GM12878 (cell line): ENCODE measurements around the gene GLA. TPM values are rescaled to one million over a fixed set of nuclear protein-coding genes. Genes with fewer than 3 reads are reported as not detected.

Experiments used
- ATAC-seq: fragments of 200-7000 bp; cut with Tn5 transposase; 3 replicates; pipeline ENCODE4 v1.9.1; 2020; ENCODE audit warnings: mild to moderate bottlenecking, moderate library complexity
- BruUV-seq: library from RNA; stranded (reverse); fragments of 400-500 nt; replicated peaks from 2 replicates; lab custom pipeline; 2021; lab: Mats Ljungman, UMichigan
- CTCF ChIA-PET: fragments of 300-600 bp; sonication (Branson Sonifier 250); formaldehyde crosslinking; extraction: SDS; loops from one replicate; lab custom pipeline; 2021; ENCODE audit warnings: inconsistent platforms; lab: Yijun Ruan, JAX
- POLR2A ChIA-PET: fragments of 350-600 bp; formaldehyde crosslinking; extraction: SDS; loops from one replicate; lab custom pipeline; 2021; ENCODE audit warnings: inconsistent platforms; lab: Charles Lee
- RAD21 ChIA-PET: fragments of 300-600 bp; sonication (Branson Sonifier 250); formaldehyde crosslinking; loops from one replicate; lab custom pipeline; 2023; ENCODE audit warnings: antibody characterized with exemption; ENCODE audit not compliant: unreplicated experiment; lab: Charles Lee
- SMC1A ChIA-PET: fragments of 300-600 bp; sonication (Branson Sonifier 250); formaldehyde crosslinking; loops from one replicate; lab custom pipeline; 2023; ENCODE audit not compliant: unreplicated experiment, uncharacterized antibody; lab: Charles Lee
- DNase-seq: peaks from one replicate; pipeline ENCODE4 v3.0.0-alpha.2; 2011; ENCODE audit warnings: low read depth, low spot score
- FAIRE-seq: peaks from 3 replicates; lab custom pipeline; 2011; peaks lifted over from hg19 to GRCh38; lab: Jason Lieb, UNC
- H2AFZ ChIP-seq: 2 replicates; pipeline ENCODE4 v1.6.0; 2011; ENCODE audit warnings: low read depth, low read length, control low read depth; ENCODE audit not compliant: control insufficient read depth
- H3K27ac ChIP-seq: 2 replicates; pipeline ENCODE4 v1.5.1; 2011; ENCODE audit warnings: control low read depth; ENCODE audit not compliant: control insufficient read depth, insufficient read depth
- H3K27me3 ChIP-seq, 2 experiments: replicated peaks in 1 of 2; 2 replicates each; pipeline versions ENCODE4 v1.6.0 to v1.6.1; 2011; ENCODE audit warnings: low read length in 1 of 2; ENCODE audit not compliant: control insufficient read depth in 2 of 2, insufficient read depth in 2 of 2
- H3K36me3 ChIP-seq, 2 experiments: 2 replicates each; pipeline ENCODE4 v1.5.1; 2011; ENCODE audit warnings: low read length in 1 of 2; ENCODE audit not compliant: control insufficient read depth in 2 of 2, insufficient read depth in 2 of 2
- H3K4me1 ChIP-seq: 2 replicates; pipeline ENCODE4 v1.6.1; 2011; ENCODE audit warnings: mild to moderate bottlenecking, low read length, moderate library complexity, mixed read lengths; ENCODE audit not compliant: control insufficient read depth, insufficient read depth
- H3K4me2 ChIP-seq: 2 replicates; pipeline ENCODE4 v1.6.0; 2011; ENCODE audit warnings: control low read depth; ENCODE audit not compliant: control insufficient read depth, insufficient read depth
- H3K4me3 ChIP-seq: fragments of 200-600 bp; sonication (generic); 2 replicates; pipeline ENCODE4 v1.5.1; 2016
- H3K79me2 ChIP-seq: 2 replicates; pipeline ENCODE4 v1.6.0; 2011; ENCODE audit warnings: low read length; ENCODE audit not compliant: control insufficient read depth, insufficient read depth
- H3K9ac ChIP-seq: 2 replicates; pipeline ENCODE4 v1.8.0; 2011; ENCODE audit warnings: low read length, control low read depth, mixed read lengths; ENCODE audit not compliant: control insufficient read depth, insufficient read depth
- H3K9me3 ChIP-seq: replicated peaks from 3 replicates; pipeline ENCODE4 v1.5.1; 2011; ENCODE audit warnings: mild to moderate bottlenecking, low read length; ENCODE audit not compliant: control insufficient read depth, insufficient read depth
- H4K20me1 ChIP-seq: 2 replicates; pipeline ENCODE4 v1.6.0; 2011; ENCODE audit not compliant: control insufficient read depth, insufficient read depth
- ASH2L ChIP-seq: fragments of 300-600, 200-600 bp; sonication (generic); IDR thresholded peaks from 2 replicates; pipeline ENCODE4 v1.6.1; 2017; ENCODE audit warnings: low read depth, mild to moderate bottlenecking, borderline replicate concordance
- BCL11A ChIP-seq: IDR thresholded peaks from 2 replicates; pipeline ENCODE4 v1.6.1; 2011; ENCODE audit warnings: low read depth, low read length
- BMI1 ChIP-seq: fragments of 450-650 bp; IDR thresholded peaks from 2 replicates; pipeline ENCODE4 v1.6.1; 2016; ENCODE audit warnings: mild to moderate bottlenecking, moderate library complexity, borderline replicate concordance
- CHD1 ChIP-seq: IDR thresholded peaks from 2 replicates; pipeline ENCODE4 v1.6.1; 2012; ENCODE audit warnings: low read depth, low read length, improper control_type of control experiment
- CREM ChIP-seq: IDR thresholded peaks from 2 replicates; pipeline ENCODE4 v1.6.1; 2014; ENCODE audit warnings: antibody characterized with exemption, low read depth
- NR2F1 ChIP-seq: fragments of 450-650 bp; conservative IDR thresholded peaks from 2 replicates; pipeline ENCODE4 v1.6.1; 2017; ENCODE audit warnings: mild to moderate bottlenecking
- PML ChIP-seq: IDR thresholded peaks from 2 replicates; pipeline ENCODE4 v1.6.1; 2012; ENCODE audit warnings: low read length, inconsistent platforms
- POLR2AphosphoS2 ChIP-seq: IDR thresholded peaks from 2 replicates; pipeline ENCODE4 v1.6.1; 2011; ENCODE audit warnings: low read depth, mild to moderate bottlenecking, low read length, improper control_type of control experiment, moderate library complexity
- POU2F2 ChIP-seq: IDR thresholded peaks from 3 replicates; pipeline ENCODE4 v1.6.1; 2011; ENCODE audit warnings: low read depth, mild to moderate bottlenecking, low read length, borderline replicate concordance
- TCF3 ChIP-seq: IDR thresholded peaks from 2 replicates; pipeline ENCODE4 v1.6.1; 2012; ENCODE audit warnings: low read depth, mild to moderate bottlenecking, low read length, borderline replicate concordance; ENCODE audit not compliant: insufficient read depth
- ZNF207 ChIP-seq: fragments of 450-650 bp; IDR thresholded peaks from 2 replicates; pipeline ENCODE4 v1.6.1; 2014; ENCODE audit warnings: antibody characterized with exemption, mild to moderate bottlenecking, borderline replicate concordance
- WGBS: methylation state at CpG from one replicate; pipeline ENCODE4 v1.1.6; 2016; ENCODE audit warnings: low lambda C conversion rate; ENCODE audit not compliant: insufficient replicate concordance, insufficient coverage; ENCODE audit errors: missing lambda C conversion rate; 5-methylcytosine and 5-hydroxymethylcytosine counted together
- in situ Hi-C: fragments of 300-500 bp; cut with MboI; formaldehyde crosslinking; loops from 9 replicates; pipeline ENCODE4 v1.14.3; 2018; ENCODE audit warnings: mixed read lengths
- intact Hi-C: fragments of 100-400 bp; cut with micrococcal nuclease; formaldehyde crosslinking; loops from one replicate; pipeline ENCODE4 v1.14.2; 2022; ENCODE audit not compliant: unreplicated experiment
- polyA plus RNA-seq, 11 experiments: library from polyadenylated mRNA; depleted of rRNA in 4 of 11; unstranded in 6 of 11; stranded (reverse) in 5 of 11; fragments of >200 nt; fragmentation: Nextera tagmentation in 4 of 11; fragmentation: Illumina TruSeq in 1 of 11; extraction: Ambion mirVana in 4 of 11; extraction: Trizol in 1 of 11; gene quantifications; 1 replicate in 1 of 11; 2 replicates in 10 of 11; pipeline versions ENCODE4 v1.2.1 to v1.2.3, GENCODE V29; 2011 to 2016; ENCODE audit warnings: inconsistent platforms in 2 of 11, missing spikeins in 2 of 11, low read depth in 1 of 11
- total RNA-seq, 4 experiments: library from RNA; depleted of rRNA in 3 of 4; stranded (reverse); fragments of >200 nt in 3 of 4; fragmentation: Illumina TruSeq in 1 of 4; extraction: Trizol in 1 of 4; gene quantifications; 2 replicates each; pipeline versions ENCODE4 v1.2.1 to v1.2.3, GENCODE V29; 2013 to 2021

Gene GLA
- total and polyA plus RNA-seq, 10 of the 15 experiments (the other 5 are each of a cell fraction or from before 2014, with no cell fraction given): 23.8 to 66.4 (median 29.1) TPM

GRCh38 chrX:101398694-101399093, 9.0 kb downstream of the GLA start (continued):
- TF ChIP-seq BMI1: no peak
- no peak for TF ChIP-seq POLR2AphosphoS2
- TF ChIP-seq CREM: no peak
- TF ChIP-seq TCF3: no peak

DNA sequence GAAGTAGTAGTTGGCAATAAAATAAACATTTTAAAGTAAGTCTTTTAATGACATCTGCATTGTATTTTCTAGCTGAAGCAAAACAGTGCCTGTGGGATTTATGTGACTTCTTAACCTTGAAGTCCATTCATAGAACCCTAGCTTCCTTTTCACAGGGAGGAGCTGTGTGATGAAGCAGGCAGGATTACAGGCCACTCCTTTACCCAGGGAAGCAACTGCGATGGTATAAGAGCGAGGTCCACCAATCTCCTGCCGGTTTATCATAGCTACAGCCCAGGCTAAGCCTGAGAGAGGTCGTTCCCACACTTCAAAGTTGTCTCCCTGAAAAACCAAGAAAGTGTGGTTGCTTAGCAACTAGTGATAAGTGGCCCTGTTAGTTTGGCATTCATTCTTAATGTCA, 9.9 kb downstream of the GLA start:
- Histone ChIP-seq H3K27me3 (no peaks in the 10 kb centered on the region), H3K79me2 (peaks cover 7% of the 10 kb centered on the region), H3K4me3 (no peak overlapping the region), H3K27ac (no peak overlapping the region), H4K20me1 (no peaks in the 10 kb centered on the region), H3K9me3 (no peaks in the 10 kb centered on the region), H3K4me2 (no peak overlapping the region), H2AFZ (no peak overlapping the region), H3K9ac (no peak overlapping the region), H3K4me1 (no peaks in the 10 kb centered on the region), H3K36me3 (no peaks in the 10 kb centered on the region; a peak in 1 of 4 replicates)
- in situ Hi-C loops (no loop called here), intact Hi-C loops (no loop called here)
- RAD21 ChIA-PET: no interaction called here
- FAIRE-seq (no peak), ATAC-seq (no peak), DNase-seq (no peak)
- BruUV-seq: no TSS peak
- no peak for TF ChIP-seq ASH2L
- TF ChIP-seq PML: no peak
- no peak for TF ChIP-seq POU2F2
- no peak for TF ChIP-seq NR2F1
- no peak for TF ChIP-seq BCL11A
- no peak for TF ChIP-seq ZNF207
- TF ChIP-seq CHD1: no peak
- CTCF ChIA-PET: interaction anchor here (1.4 kb wide), 1 partner anchor 12 kb away, joined by 3 read pairs; the partner anchor contains the start of gene BTK
- SMC1A ChIA-PET: interaction anchor here (1.5 kb wide), 1 partner anchor 14 kb away, joined by 4 read pairs; no protein-coding TSS in a partner anchor
- 46% methylated on average over 4 of the region's 4 CpGs for WGBS
- POLR2A ChIA-PET: no interaction called here
